Heart left ventricle (tissue), 16 donors: ENCODE results near the gene EMC9. TPM values are rescaled to one million over a fixed set of nuclear protein-coding genes. Genes with fewer than 3 reads are reported as not detected.
A peak's percentile ranks its signal among the peaks of the same experiment; 100 is the strongest.

ENCODE experiments used
- ATAC-seq, 4 donors: fragments of 200-7000 bp; cut with Tn5 transposase; one replicate each; pipeline ENCODE4 v1.9.1; 2020 to 2022; ENCODE audit warnings: moderate library complexity in 4 of 4, mild to moderate bottlenecking in 3 of 4, moderate number of reproducible peaks in 1 of 4
- DNase-seq, 5 donors: peaks; one replicate each; pipeline ENCODE4 v3.0.0-alpha.2; 2020
- H3K27ac ChIP-seq, 12 donors: fragments of 200-600 bp; sonication (generic) in 4 of 12; one replicate each; pipeline versions ENCODE4 v1.5.0 to v1.8.0; 2016 to 2022; ENCODE audit warnings: mild to moderate bottlenecking in 2 of 12
- H3K27me3 ChIP-seq, 9 donors: fragments of 200-600 bp; sonication (generic) in 2 of 9; one replicate each; pipeline versions ENCODE4 v1.5.1 to v1.8.0; 2016 to 2022; ENCODE audit warnings: mild to moderate bottlenecking in 3 of 9
- H3K36me3 ChIP-seq, 9 donors: fragments of 200-600 bp; sonication (generic) in 2 of 9; one replicate each; pipeline versions ENCODE4 v1.5.0 to v1.8.0; 2018 to 2022; ENCODE audit warnings: mild to moderate bottlenecking in 2 of 9
- H3K4me1 ChIP-seq, 12 donors: fragments of 200-600 bp; sonication (generic) in 4 of 12; one replicate each; pipeline versions ENCODE4 v1.5.0 to v1.8.0; 2016 to 2022; ENCODE audit warnings: mild to moderate bottlenecking in 3 of 12
- H3K4me3 ChIP-seq, 12 donors: fragments of 200-600 bp; sonication (generic) in 4 of 12; one replicate each; pipeline versions ENCODE4 v1.5.0 to v1.8.0; 2017 to 2022; ENCODE audit warnings: mild to moderate bottlenecking in 9 of 12, moderate library complexity in 4 of 12
- H3K9me3 ChIP-seq, 12 donors: fragments of 200-600 bp; sonication (generic) in 4 of 12; one replicate each; pipeline versions ENCODE4 v1.5.0 to v1.8.0; 2016 to 2022; ENCODE audit warnings: mild to moderate bottlenecking in 1 of 12
- POLR2A ChIP-seq, 2 donors: fragments of 450-650 bp; IDR thresholded peaks; one replicate each; pipeline ENCODE4 v1.6.1; 2017; ENCODE audit warnings: antibody characterized with exemption in 2 of 2, mild to moderate bottlenecking in 2 of 2, moderate library complexity in 2 of 2
- WGBS, 4 donors: extraction: QIAGEN DNeasy Blood & Tissue Kit in 2 of 4; methylation state at CpG; one replicate each; pipeline versions ENCODE4 v1.1.5 to v1.1.7; 2013 to 2018; 5-methylcytosine and 5-hydroxymethylcytosine counted together
- intact Hi-C, 10 donors: fragments of 100-400 bp; cut with DNase I; formaldehyde crosslinking; loops; one replicate each; pipeline versions ENCODE4 v1.11.1 to v1.14.2; 2022
- polyA plus RNA-seq, 2 donors: library from polyadenylated mRNA; stranded (reverse); fragments of 200-250 nt; gene quantifications; one replicate each; pipeline ENCODE4 v1.2.3, GENCODE V29; 2013
- total RNA-seq, 9 donors: library from RNA; depleted of rRNA in 2 of 9; stranded (reverse); fragments of >200 nt in 2 of 9; fragmentation: NEBNext Ultra II Directional in 3 of 9; extraction: Animal tissue kit (Norgen Biotek cat#: 25700) in 3 of 9; gene quantifications; one replicate each; pipeline versions ENCODE4 v1.1.0 to v1.2.4, GENCODE V29; 2016 to 2023
- TF ChIP-seq, protein P1 (sequence below), 12 donors: fragments of 200-600 bp; sonication (generic) in 4 of 12; IDR thresholded peaks; one replicate each; pipeline versions ENCODE4 v1.5.0 to v1.8.0; 2018 to 2022; ENCODE audit warnings: antibody characterized with exemption in 12 of 12, mild to moderate bottlenecking in 5 of 12
- donor health status: ischemic (EF 13 %, LVEDD 7.1; RV severe dilation, severe dysfunction).
- donor health status: healthy with polysubstance abuse.
- donor health status: DM: no; HTN: yes; CAD: no.
- donor health status: DM: no; HTN: no; CAD: no.
- donor health status: ischemic (EF 25% LVEDD 6.9; RV normal size, moderate dysfunction).
- donor health status: ischemic (EF 25% LVEDD 5.7; RV mildly dilated, moderate dysfunction).
- donor health status: healthy.
- donor health status: DM: yes; HTN: yes; CAD: no.
- donor health status: ischemic (EF 35%, LVEDD 5.7; RV mildly dilated, moderate dysfunction).
- donor health status: nonischemic (EF 11% LVEDD 7.7; RV severe dilation, severe dysfunction).
- donor health status: DM: yes; HTN: yes; CAD: no.
- donor health status: PGD.
- donor health status: ischemic (EF 29% LVEDD 5.4; RV normal size, mild dysfunction).
- donor health status: nonischemic (EF 23%, LVEDD 6.1; RV moderate dilation, normal function).

EMC9 gene
- total and polyA plus RNA-seq, 11 donors, result 9.6 to 30.6 (median 15.2) TPM

DNA sequence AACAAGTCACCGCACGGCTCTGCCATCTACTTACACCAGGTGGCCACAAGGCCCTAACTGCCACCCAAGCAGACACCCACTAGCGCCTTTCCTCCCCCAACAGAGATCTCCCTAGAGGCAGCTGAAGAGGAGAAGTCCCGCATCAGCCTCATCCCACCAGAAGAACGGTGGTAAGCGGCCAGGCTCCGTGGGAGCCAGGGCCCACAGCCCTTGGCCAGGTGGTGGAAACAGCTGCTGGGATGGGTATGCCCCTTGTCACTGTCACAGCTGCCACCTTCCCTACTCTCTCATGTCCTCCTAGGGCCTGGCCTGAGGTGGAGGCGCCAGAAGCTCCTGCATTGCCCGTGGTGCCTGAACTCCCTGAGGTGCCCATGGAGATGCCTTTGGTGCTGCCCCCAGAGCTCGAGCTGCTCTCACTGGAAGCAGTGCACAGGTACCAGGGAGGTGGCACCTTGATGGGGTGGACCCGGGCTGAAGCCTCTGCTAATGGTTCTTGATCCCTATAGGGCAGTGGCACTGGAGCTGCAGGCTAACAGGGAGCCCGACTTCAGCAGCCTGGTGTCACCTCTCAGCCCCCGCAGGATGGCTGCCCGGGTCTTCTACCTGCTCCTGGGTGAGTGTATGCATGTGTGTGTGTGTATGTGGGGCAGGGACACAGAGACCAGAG is 38.0 kb upstream of the EMC9 start:
- no peaks in the 10 kb centered on the region for H3K9me3 ChIP-seq
- H3K4me3 ChIP-seq, result no peak overlapping the region
- peak in 3 of 4 donors; percentile 3 to 17 (median 16) for ATAC-seq
- TF ChIP-seq, protein P1, sequence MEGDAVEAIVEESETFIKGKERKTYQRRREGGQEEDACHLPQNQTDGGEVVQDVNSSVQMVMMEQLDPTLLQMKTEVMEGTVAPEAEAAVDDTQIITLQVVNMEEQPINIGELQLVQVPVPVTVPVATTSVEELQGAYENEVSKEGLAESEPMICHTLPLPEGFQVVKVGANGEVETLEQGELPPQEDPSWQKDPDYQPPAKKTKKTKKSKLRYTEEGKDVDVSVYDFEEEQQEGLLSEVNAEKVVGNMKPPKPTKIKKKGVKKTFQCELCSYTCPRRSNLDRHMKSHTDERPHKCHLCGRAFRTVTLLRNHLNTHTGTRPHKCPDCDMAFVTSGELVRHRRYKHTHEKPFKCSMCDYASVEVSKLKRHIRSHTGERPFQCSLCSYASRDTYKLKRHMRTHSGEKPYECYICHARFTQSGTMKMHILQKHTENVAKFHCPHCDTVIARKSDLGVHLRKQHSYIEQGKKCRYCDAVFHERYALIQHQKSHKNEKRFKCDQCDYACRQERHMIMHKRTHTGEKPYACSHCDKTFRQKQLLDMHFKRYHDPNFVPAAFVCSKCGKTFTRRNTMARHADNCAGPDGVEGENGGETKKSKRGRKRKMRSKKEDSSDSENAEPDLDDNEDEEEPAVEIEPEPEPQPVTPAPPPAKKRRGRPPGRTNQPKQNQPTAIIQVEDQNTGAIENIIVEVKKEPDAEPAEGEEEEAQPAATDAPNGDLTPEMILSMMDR (IDR thresholded peaks at IDR 0.05), result no peak
- no peak for TF ChIP-seq POLR2A (IDR thresholded peaks at IDR 0.05)
- intact Hi-C loops, result no loop called here
- H3K27ac ChIP-seq, result peak overlapping the region; percentile 45 to 86 (median 68)
- H3K36me3 ChIP-seq, result peaks cover 4 to 95% (median 71%) of the 10 kb centered on the region in 9 donors
- no peak for DNase-seq
- WGBS, 4 donors, result 86 to 92% (median 89%) methylated on average over 8 to 14 of the region's 14 CpGs
- no peaks in the 10 kb centered on the region for H3K27me3 ChIP-seq
- H3K4me1 ChIP-seq, result peaks cover 0 to 17% (median 9%) of the 10 kb centered on the region in 12 donors

DNA sequence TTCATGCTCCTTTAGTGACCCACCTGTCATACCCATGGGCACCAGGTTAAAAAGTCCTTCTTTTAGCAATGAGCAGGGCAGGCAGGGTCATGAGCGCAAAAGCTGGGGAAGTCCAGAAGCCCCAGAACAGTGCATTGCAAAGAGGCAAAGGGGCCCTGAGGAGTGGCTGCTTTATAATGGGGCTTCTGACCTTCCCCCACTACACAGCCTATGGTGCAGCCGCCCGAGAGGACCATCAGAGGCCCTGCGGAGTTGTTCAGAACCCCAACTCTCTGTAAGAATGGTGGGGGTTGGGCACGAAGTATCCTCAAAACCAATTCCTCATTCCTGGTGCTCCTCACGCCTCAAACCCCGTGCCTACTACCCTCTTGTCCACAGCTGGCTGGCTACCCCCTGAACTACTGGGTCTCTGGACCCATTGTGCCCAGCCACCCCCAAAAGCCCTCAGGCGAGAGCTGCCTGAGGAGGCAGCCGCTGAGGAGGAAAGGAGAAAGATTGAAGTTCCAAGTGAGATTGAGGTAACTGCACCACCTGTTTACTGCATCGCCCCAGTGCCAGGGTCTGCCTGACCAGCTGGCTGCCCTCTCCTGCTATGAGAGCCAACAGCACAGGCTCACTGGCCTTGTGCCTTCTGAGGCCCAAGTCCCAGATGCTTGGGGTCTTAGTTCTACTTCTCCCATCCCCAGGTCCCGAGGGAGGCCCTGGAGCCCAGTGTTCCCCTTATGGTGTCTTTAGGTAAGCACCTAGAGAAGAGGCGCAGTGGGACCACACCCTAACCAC is 37.2 kb upstream of the EMC9 start:
- TF ChIP-seq, protein P1 (IDR thresholded peaks at IDR 0.05), result no peak
- no peak for TF ChIP-seq POLR2A (IDR thresholded peaks at IDR 0.05)
- intact Hi-C loops, result no loop called here
- Histone ChIP-seq H3K27me3 (no peaks in the 10 kb centered on the region), H3K9me3 (no peaks in the 10 kb centered on the region), H3K27ac (peak overlapping the region in 2 of 12 donors; percentile 53 to 86), H3K4me1 (peaks cover 0 to 17% (median 9%) of the 10 kb centered on the region in 12 donors), H3K4me3 (no peak overlapping the region), H3K36me3 (peaks cover 0 to 94% (median 63%) of the 10 kb centered on the region in 9 donors)
- no peak for DNase-seq
- no peak for ATAC-seq
- WGBS, 4 donors, result 87 to 95% (median 92%) methylated on average over 11 to 12 of the region's 12 CpGs

DNA sequence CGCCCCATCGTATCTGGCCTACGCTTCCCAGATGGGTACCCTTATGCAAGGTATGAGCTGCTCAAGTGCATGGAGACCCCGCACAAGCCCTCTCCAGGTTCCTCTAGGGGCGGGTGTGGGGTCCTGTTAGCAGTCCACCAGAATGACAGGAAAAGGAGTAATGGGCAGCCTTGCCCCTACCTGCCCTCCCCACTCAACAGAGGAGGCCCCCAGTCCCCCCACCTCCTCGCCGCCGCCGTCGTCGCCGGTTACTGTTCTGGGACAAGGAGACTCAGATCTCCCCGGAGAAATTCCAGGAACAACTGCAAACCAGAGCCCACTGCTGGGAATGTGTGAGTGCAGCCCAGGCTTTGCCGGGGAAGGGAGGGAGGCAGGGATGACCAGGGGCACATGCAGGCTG is 36.5 kb upstream of the EMC9 start:
- TF ChIP-seq, protein P1 (IDR thresholded peaks at IDR 0.05), result no peak
- no peak for TF ChIP-seq POLR2A (IDR thresholded peaks at IDR 0.05)
- H3K36me3 ChIP-seq, result peaks cover 0 to 94% (median 57%) of the 10 kb centered on the region in 9 donors
- no peaks in the 10 kb centered on the region for H3K9me3 ChIP-seq
- H3K27ac ChIP-seq, result no peak overlapping the region
- intact Hi-C loops, result no loop called here
- peaks cover 0 to 17% (median 9%) of the 10 kb centered on the region in 12 donors for H3K4me1 ChIP-seq
- WGBS, 4 donors, result 90 to 94% (median 92%) methylated on average over 9 to 14 of the region's 14 CpGs
- no peak overlapping the region for H3K4me3 ChIP-seq
- no peak for DNase-seq
- ATAC-seq, result no peak
- no peaks in the 10 kb centered on the region for H3K27me3 ChIP-seq
